Adrenal gland (tissue), 12 donors: ENCODE measurements around the gene PCYT2. TPM values are rescaled to one million over a fixed set of nuclear protein-coding genes. Genes with fewer than 3 reads are reported as not detected.

ENCODE experiments used
- DNase-seq, 7 donors: peaks; one replicate each; pipeline ENCODE4 v3.0.0-alpha.2; 2019 to 2020
- H3K27ac ChIP-seq, 5 donors: fragments of 200-600 bp; sonication (generic) in 4 of 5; 1 replicate in 3 of 5; 2 replicates in 2 of 5; pipeline versions ENCODE4 v1.5.1 to v1.8.0; 2016 to 2020; ENCODE audit warnings: mild to moderate bottlenecking in 1 of 5
- H3K27me3 ChIP-seq: fragments of 200-600 bp; 2 replicates; pipeline ENCODE4 v1.8.0; 2021
- H3K36me3 ChIP-seq, 2 donors: fragments of 200-600 bp; replicated peaks in 1 of 2; 1 replicate in 1 of 2; 2 replicates in 1 of 2; pipeline versions ENCODE4 v1.5.1 to v1.8.0; 2018 to 2022
- H3K4me1 ChIP-seq, 2 donors: fragments of 200-600 bp; replicated peaks in 1 of 2; 1 replicate in 1 of 2; 2 replicates in 1 of 2; pipeline versions ENCODE4 v1.5.1 to v1.8.0; 2018 to 2021
- H3K4me3 ChIP-seq, 4 donors: fragments of 200-600 bp; sonication (generic) in 3 of 4; one replicate each; pipeline ENCODE4 v1.5.1; 2016 to 2018
- H3K9me3 ChIP-seq, 3 donors: fragments of 200-600 bp; sonication (generic) in 1 of 3; replicated peaks in 1 of 3; 1 replicate in 2 of 3; 2 replicates in 1 of 3; pipeline versions ENCODE4 v1.5.1 to v1.8.0; 2016 to 2021
- CTCF ChIP-seq, 6 experiments: fragments of 450-650 bp in 4 of 6; fragments of 200-600 bp in 2 of 6; sonication (generic) in 1 of 6; IDR thresholded peaks; 1 replicate in 5 of 6; 2 replicates in 1 of 6; pipeline versions ENCODE4 v1.5.1 to v1.8.0; 2016 to 2021; ENCODE audit warnings: antibody characterized with exemption in 6 of 6, mild to moderate bottlenecking in 2 of 6, moderate library complexity in 1 of 6
- POLR2A ChIP-seq, 2 donors: fragments of 450-650 bp; IDR thresholded peaks; one replicate each; pipeline ENCODE4 v1.6.1; 2017; ENCODE audit warnings: antibody characterized with exemption in 2 of 2, mild to moderate bottlenecking in 2 of 2, moderate library complexity in 1 of 2
- WGBS, 4 donors: extraction: QIAGEN DNeasy Blood & Tissue Kit in 2 of 4; methylation state at CpG; one replicate each; pipeline versions ENCODE4 v1.1.5 to v1.1.7; 2013 to 2017; 5-methylcytosine and 5-hydroxymethylcytosine counted together
- intact Hi-C, 2 donors: fragments of 100-400 bp; cut with DNase I; formaldehyde crosslinking; loops; one replicate each; pipeline versions ENCODE4 v1.14.1 to v1.15.0; 2022 to 2023
- polyA plus RNA-seq, 3 donors: library from polyadenylated mRNA; stranded (reverse); fragments of 200-250 nt in 2 of 3; fragments of 350-450 nt in 1 of 3; fragmentation: Illumina TruSeq in 1 of 3; extraction: RNeasy Lipid Tissue Mini Kit (QIAGEN cat#74804) in 1 of 3; gene quantifications; one replicate each; pipeline ENCODE4 v1.2.3, GENCODE V29; 2013 to 2014
- total RNA-seq, 9 donors: library from RNA; depleted of rRNA in 4 of 9; stranded (reverse); fragments of >200 nt in 4 of 9; fragments of 120-200 nt in 1 of 9; fragmentation: NEBNext Ultra II Directional in 1 of 9; extraction: Animal tissue kit (Norgen Biotek cat#: 25700) in 1 of 9; gene quantifications; one replicate each; pipeline versions ENCODE4 v1.1.0 to v1.2.4, GENCODE V29; 2013 to 2023
- donor health status: healthy with polysubstance abuse.
- donor health status: Bipolar disorder and iron deficiency.
- donor health status: DM: yes; HTN: yes; CAD: no.
- donor health status: DM: no; HTN: no; CAD: no.
- donor health status: DM: no; HTN: no; CAD: no.
- donor health status: DM: yes; HTN: yes; CAD: no.

Gene PCYT2
- total and polyA plus RNA-seq, 12 donors = 19.8 to 41.2 (median 30.2) TPM

GRCh38 chr17:81934098-81934757, 23.0 kb upstream of the PCYT2 start:
- Histone ChIP-seq H3K27ac (no peak overlapping the region), H3K27me3 (no peaks in the 10 kb centered on the region), H3K4me3 (no peak overlapping the region), H3K36me3 (no peaks in the 10 kb centered on the region), H3K4me1 (peaks cover 0 to 6% of the 10 kb centered on the region in 2 donors), H3K9me3 (no peaks in the 10 kb centered on the region)
- 82 to 91% (median 84%) methylated on average over 8 to 23 of the region's 23 CpGs for WGBS, 4 donors
- intact Hi-C loops = no loop called here
- no peak for DNase-seq
- TF ChIP-seq POLR2A (IDR thresholded peaks at IDR 0.05) (no peak), CTCF (IDR thresholded peaks at IDR 0.05) (no peak)

- DNase-seq = no peak
- WGBS, 4 donors = 81 to 89% (median 84%) methylated on average over 13 to 14 of the region's 14 CpGs
Observed at GRCh38 chr17:81933178-81933699, 22.0 kb upstream of the PCYT2 start.

DNA sequence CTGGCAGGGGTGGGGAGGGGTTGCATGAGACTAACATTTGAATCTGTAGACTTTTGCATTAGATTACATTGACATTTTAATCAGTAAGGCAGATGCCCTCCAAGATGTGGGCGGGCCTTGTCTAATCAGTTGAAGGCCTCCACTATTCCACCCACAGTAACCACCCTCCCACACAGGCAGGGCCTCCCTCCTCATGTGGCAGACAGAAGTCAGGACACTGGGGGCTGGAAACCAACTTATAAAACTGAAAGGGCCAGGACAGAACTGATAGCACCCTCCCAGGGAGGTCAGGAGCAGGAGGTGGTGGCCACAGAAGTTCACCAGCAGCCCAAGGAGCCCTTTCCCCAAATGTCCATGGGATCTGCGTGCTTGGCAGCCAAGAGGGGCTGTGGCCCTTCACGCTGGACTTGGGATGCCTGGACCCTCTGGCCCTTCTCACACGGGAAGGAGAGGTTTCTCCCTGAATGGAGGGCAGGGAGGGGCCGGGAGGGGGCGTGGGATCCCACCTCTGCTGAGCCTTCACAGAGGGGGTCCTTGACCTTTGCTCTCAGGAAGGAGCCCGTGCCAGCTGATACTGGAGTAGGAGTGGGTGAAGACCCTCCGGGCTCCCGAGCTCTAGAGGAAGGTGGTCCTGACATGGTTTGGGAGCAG, 21.3 kb upstream of the PCYT2 start:
- Histone ChIP-seq H3K9me3 (no peaks in the 10 kb centered on the region), H3K4me3 (no peak overlapping the region), H3K27ac (no peak overlapping the region), H3K36me3 (no peaks in the 10 kb centered on the region), H3K27me3 (no peaks in the 10 kb centered on the region), H3K4me1 (peaks cover 7 to 13% of the 10 kb centered on the region in 2 donors)
- no peak for DNase-seq
- TF ChIP-seq POLR2A (IDR thresholded peaks at IDR 0.05) (no peak), CTCF (IDR thresholded peaks at IDR 0.05) (no peak)
- 73 to 79% (median 76%) methylated on average over 8 to 9 of the region's 9 CpGs for WGBS, 4 donors
- intact Hi-C loops = no loop called here

More at GRCh38 chr17:81933178-81933699, 22.0 kb upstream of the PCYT2 start:
- no peak for TF ChIP-seq POLR2A (IDR thresholded peaks at IDR 0.05)
- no peak for TF ChIP-seq CTCF (IDR thresholded peaks at IDR 0.05)
- Histone ChIP-seq H3K27me3 (no peaks in the 10 kb centered on the region), H3K4me3 (no peak overlapping the region), H3K9me3 (no peaks in the 10 kb centered on the region), H3K36me3 (no peaks in the 10 kb centered on the region), H3K27ac (no peak overlapping the region), H3K4me1 (peaks cover 3 to 8% of the 10 kb centered on the region in 2 donors)
- intact Hi-C loops = no loop called here

GRCh38 chr17:81931557-81932332, 20.5 kb upstream of the PCYT2 start:
- Histone ChIP-seq H3K36me3 (no peaks in the 10 kb centered on the region), H3K27me3 (no peaks in the 10 kb centered on the region), H3K4me1 (peaks cover 7 to 10% of the 10 kb centered on the region in 2 donors), H3K9me3 (no peaks in the 10 kb centered on the region), H3K27ac (no peak overlapping the region), H3K4me3 (no peak overlapping the region)
- intact Hi-C loops = no loop called here
- no peak for DNase-seq
- TF ChIP-seq CTCF (IDR thresholded peaks at IDR 0.05) = no peak
- TF ChIP-seq POLR2A (IDR thresholded peaks at IDR 0.05) = no peak
- WGBS, 4 donors = 31 to 59% (median 51%) methylated on average over 9 to 15 of the region's 15 CpGs
